ENCODE results near the gene AVL9.
"Not testable (repeated sequence)": the region's sequence is repeated elsewhere in the genome, so short reads cannot be mapped to it uniquely, and the experiment has no call there.

AVL9 gene

DNA sequence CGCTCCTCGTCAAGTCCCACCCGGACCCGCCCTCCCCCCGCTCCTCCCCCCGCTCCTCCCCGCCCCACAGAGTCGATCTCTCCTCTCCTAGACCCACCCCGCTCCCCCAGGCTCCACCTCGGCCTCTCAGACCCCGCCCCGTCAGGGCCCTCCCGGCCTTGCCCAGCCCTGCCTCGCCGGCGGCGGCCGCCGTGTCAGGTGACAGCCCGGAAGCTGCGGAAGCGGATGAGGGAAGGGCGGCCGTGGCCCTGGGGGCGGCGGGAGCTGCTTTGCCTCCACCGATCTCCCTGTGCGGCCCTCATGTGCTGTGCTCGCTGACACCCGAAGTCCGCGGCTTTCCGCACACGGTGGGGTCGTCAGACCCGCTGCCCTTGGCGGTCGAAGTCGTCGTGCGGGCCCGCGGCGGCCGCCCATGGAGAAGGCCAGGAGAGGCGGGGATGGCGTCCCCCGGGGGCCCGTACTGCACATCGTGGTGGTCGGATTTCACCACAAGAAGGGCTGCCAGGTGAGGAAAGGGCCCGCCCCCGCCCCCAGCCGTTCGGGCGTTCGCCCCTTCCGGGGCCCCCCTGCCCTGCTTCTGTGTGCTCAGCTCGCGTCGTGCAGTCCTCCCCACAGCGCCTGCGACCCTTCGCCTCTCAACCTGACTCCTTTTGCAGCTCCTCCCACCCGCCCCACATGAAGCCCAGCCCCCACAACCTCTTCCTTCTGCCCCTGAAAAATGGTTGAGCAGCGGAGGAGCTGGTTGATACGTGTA is at the start of gene AVL9:
Gene AVL9 (plus strand): TSS at position 192 of the 754 bp plus-strand sequence. CDS start 221 bp downstream, at position 413.
- DNase-seq (ENCODE audit: low spot score), result peak; percentile 97

GRCh38 chr7:32447218-32447617 is 48.1 kb upstream of the AVL9 start:
- DNase-seq (ENCODE audit: low spot score), result no peak

DNA sequence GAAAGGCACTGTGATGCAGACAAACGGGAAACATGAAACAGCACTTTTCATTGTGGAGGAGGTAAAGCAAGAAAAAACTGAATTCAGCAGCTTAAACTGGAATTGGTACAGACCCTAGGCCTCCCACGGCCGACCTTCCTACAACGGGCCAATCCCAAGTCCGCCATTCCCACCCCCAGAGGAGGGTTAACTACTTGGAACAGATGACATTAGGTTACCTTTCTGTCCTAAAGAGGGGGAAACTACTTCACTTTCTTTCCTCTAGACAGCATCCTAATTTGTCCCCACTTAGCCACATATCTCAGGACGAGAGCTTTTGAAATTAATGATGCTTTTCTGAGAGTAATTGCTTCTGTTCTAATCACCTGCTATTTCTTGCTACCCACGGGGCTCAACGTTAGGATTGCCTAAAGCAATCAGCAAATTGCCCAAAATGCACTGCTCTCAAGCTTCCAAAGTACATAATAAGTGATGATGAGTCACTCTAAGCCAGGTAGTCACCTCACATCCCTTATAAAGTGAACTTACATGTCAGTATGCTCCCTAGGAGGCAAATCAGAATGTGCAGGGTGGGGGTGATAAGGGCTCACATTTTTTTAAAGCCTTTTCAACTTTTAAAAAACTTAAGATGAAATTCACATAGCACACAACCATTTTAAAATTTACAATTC is 41.8 kb upstream of the AVL9 start:
- DNase-seq (ENCODE audit: low spot score), result no peak

DNA sequence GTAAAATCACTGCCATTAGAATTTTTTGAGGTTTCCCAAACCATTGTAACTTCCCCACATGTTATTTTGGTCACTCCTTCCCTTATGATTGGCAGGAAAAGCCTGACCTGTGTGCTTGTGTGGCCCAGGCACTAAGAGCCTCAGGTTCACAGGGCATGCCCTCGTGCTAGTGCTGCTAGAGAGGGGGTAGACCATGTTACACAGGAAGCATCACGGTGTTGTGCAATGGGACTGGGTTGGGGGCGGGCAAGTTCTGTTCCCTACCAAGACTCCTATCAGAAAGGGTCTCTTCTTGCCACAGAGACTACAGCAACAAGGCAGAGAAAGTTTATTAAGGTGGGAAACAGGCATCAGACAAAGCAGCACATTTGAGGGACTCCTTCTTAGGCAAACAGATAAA is 37.3 kb upstream of the AVL9 start:
- no peak for DNase-seq (ENCODE audit: low spot score)

- no peak for DNase-seq (ENCODE audit: low spot score)
These were observed 35.5 kb upstream of the AVL9 start for GRCh38 chr7:32459788-32460187.

- DNase-seq (ENCODE audit: low spot score), result no peak
These were observed 33.8 kb upstream of the AVL9 start for GRCh38 chr7:32461484-32461883.

DNA sequence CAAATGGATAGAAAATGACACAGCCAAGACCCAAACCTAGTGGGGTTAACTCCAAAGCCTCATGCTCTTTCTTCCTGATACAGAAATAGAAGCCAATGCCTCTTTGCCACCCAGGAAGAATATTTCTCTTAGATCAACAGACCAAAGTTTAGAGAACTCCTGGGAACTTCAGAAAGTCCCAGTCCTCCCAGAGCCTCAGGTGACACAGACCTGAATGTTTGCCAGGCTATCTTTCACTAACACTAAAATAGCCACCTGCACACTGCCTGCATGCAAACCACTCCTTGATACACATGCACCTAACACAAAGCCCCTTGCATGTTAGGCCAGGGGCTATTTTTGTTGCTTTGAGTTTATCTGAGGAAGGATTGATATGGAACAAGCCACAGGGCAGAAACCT is 32.8 kb upstream of the AVL9 start:
- DNase-seq (ENCODE audit: low spot score), result no peak

DNA sequence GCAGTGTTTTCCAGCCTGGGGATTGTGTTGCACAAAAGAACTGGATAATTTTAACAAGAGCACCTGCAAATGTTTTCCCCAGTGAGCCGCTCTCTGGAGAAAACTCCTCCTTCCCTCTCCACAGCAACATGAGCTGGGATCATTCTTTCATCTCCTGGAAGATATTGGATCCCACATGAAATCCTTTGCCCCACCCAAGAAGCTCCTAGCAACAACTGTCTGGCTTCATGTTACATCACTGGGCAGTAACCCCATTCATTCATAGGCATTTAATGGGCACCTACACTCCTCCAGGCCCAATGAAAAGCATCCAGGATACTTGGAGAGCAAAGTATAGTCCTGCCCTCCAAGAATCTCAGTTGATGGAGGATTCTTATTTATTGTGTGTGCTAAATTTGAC is 32.3 kb upstream of the AVL9 start:
- DNase-seq (ENCODE audit: low spot score), result no peak

GRCh38 chr7:32464641-32465416 is 30.5 kb upstream of the AVL9 start:
- DNase-seq (ENCODE audit: low spot score), result not testable (repeated sequence)

DNA sequence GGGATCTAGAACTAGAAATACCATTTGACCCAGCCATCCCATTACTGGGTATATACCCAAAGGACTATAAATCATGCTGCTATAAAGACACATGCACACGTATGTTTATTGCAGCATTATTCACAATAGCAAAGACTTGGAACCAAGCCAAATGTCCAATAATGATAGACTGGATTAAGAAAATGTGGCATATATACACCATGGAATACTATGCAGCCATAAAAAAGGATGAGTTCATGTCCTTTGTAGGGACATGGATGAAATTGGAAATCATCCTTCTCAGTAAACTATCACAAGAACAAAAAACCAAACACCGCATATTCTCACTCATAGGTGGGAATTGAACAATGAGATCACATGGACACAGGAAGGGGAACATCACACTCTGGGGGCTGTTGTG is 25.3 kb upstream of the AVL9 start:
- DNase-seq (ENCODE audit: low spot score), result not testable (repeated sequence)

GRCh38 chr7:32470871-32471270 is 24.4 kb upstream of the AVL9 start:
- no peak for DNase-seq (ENCODE audit: low spot score)

DNA sequence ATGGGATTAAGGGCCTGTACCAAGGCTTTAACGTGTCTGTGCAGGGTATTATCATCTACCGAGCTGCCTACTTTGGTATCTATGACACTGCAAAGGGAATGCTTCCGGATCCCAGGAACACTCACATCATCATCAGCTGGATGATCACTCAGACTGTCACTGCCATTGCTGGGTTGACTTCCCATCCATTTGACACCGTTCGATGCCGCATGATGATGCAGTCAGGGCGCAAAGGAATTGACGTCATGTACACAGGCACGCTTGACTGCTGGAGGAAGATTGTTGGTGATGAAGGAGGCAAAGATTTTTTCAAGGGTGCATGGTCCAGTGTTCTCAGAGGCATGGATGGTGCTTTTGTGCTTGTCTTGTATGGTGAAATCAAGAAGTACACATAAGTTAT is 23.3 kb upstream of the AVL9 start:
- DNase-seq (ENCODE audit: low spot score), result no peak

DNA sequence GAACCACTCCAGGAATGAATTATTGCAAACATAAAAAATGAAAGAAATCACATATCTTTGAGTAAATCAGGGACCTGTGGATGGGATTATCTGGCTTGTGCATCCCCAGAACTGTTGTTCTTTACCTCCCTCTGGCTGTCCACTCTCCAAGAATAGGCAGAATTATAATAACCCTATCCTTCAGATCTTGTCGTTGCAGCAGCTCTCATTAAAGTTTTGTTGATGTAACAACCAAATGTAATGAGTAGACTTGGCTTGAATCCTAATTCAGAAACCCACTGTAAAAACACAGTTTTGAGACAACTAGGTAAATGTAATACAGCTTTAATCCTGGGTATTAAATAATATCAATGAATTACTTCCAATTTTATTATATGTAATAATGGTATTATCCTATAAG is 21.3 kb upstream of the AVL9 start:
- DNase-seq (ENCODE audit: low spot score), result no peak

GRCh38 chr7:32476816-32477648 is 18.3 kb upstream of the AVL9 start:
- DNase-seq (ENCODE audit: low spot score), result no peak

DNA sequence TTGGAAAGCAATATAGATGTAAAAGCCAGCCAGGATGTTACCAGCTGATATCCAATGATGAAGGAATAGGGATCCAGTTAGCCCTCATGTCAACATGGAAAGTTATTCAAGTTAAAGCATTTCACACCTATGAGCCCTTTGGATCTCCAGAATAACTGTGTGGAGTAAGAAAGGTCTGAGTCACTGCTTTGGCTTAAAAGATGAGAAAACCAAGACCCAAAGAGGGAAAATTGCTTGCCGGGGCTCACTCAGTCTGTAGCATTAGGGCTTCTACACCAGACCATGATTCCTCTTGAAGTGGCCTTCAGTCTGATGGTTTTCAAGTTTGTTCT is 17.7 kb upstream of the AVL9 start:
- DNase-seq (ENCODE audit: low spot score), result no peak

DNA sequence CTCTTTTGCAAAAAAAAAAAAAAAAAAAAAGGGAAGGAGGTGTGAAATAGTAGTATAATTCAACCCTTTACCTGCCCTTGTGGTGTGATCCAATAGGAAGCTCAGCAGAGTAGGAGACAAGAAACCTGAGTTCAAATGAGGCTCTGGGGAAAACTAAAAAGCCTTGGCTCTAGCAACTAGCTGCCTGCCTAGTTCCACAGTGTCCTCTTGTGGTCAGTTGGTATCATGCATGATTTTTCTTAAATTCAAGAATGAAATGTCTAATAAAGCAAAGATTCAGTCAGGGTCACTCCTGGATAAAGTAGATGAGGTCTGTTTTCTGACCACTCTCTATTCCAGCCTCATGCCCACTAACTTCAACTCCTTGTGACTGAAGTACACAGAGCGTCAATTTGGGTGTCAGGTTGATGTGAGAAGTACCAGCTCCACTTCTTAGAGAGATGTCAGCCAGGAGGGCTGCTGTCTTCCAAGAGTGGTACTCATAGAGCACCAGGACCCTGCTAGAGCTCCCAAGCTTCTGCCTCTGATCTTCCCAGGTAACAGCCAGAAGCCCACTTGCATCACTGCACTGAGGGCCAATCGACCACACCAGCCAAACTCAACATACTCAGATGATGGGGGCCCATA is 15.6 kb upstream of the AVL9 start:
- peak; percentile 10 for DNase-seq (ENCODE audit: low spot score)

DNA sequence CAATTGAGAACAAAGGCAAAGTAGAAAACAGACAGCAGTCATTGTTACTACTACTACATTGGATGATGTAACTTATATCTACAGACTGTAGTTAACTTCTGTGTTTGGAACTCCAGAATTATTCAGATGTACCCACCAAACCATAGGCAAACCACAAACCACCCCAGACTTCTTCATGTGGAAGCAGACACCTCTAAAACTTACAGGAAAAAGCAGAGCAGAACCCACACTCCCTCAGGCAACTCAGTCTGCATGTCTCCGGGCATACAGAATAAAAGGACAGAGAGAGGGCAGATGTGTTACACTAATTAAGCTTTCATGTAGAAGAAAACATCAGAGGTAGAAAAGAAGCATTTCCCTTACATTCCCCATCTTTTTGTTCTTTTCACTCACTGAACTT is 14.1 kb upstream of the AVL9 start:
- no peak for DNase-seq (ENCODE audit: low spot score)

DNA sequence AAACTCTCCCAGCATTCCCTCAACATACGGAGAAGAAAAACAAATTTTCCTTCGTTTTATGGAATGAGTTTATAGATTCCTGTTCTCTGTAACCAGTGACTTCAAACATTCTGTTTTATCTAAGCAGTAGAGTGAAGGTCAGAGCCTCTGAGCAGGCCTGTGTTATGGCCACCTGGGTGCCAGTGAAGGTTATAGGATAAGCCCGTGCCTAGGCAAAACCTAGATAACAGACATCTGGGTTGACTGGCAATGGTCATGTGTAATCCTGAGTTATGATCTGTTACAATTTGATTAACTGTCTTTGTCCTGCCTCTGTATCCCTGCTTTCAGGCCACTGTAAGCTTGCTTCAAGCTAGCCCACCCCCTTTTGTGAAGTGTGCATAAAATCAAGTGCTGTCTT is 13.4 kb upstream of the AVL9 start:
- no peak for DNase-seq (ENCODE audit: low spot score)

- no peak for DNase-seq (ENCODE audit: low spot score)
These were observed 5.5 kb upstream of the AVL9 start for GRCh38 chr7:32489788-32490126.

DNA sequence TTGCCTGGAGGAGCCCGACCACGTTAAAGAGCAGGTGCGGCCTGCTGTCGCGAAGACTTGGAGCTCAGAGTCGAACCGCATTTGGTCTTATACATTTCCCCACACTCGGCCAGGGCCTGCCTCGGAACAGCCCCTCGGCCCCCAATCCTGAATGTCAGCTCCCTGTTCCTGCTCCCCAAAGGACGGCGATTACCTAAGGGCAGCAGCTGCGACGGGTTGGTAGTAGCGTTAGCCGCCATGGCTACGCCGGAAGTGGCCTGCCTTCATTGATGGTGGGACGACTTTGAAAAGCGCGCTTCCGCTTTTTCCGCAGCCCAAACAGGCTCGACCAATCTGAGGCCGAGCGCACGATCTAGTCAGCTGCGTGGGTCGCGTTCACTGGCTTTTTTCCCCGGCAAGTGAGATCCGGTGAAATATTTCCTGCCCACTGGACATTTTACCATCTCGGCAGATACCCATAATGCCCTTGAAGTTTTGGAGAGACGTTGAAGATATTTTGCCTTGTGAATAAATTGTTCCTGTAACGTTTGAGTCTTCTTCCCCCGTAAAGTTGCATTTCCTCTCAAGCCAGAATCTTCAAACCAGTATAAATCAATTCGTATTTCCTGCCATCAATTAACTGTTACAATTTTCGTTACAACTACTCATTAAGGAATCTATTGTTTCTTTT is 5.0 kb upstream of the AVL9 start, which contains the start of gene LSM5:
Gene LSM5 (minus strand): TSS at position 254 of the 670 bp plus-strand sequence. CDS start 15 bp downstream, at position 239.
- DNase-seq (ENCODE audit: low spot score), result peak; percentile 88

DNA sequence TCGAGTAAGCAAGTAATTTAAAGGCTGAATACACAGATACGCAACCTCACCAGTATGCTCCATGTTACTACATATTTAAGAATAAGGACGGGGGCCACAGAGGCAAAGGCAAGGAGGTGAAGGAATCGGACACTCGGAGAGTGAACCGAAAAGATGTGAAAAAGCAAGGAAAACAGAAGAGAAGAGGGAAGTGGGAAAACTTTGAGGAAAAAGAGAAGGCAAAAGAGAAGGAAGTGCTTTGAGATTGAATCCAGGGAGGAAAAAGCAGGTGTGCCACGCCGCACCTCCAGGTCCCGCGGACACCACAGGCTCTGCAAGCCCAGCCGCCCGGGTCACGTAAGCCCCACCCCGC is 367 bp upstream of the AVL9 start:
- DNase-seq (ENCODE audit: low spot score), result no peak
